Muscle of arm (tissue), 12 donors: ENCODE measurements around the gene PAM. TPM values are rescaled to one million over a fixed set of nuclear protein-coding genes. Genes with fewer than 3 reads are reported as not detected.
"Not testable (repeated sequence)": the region's sequence is repeated elsewhere in the genome, so short reads cannot be mapped to it uniquely, and the experiment has no call there.

Experiments used
- DNase-seq: peaks from one replicate; pipeline ENCODE4 v3.0.0-alpha.2; 2013
- polyA plus RNA-seq, 12 donors: library from polyadenylated mRNA; unstranded; fragments of 120-200 nt; gene quantifications; one replicate each; pipeline ENCODE4 v1.2.1, GENCODE V29; 2013; ENCODE audit not compliant: insufficient read length in 12 of 12

Gene PAM
- polyA plus RNA-seq, 12 donors: 84.0 to 163 (median 131) TPM; not detected in 1

GRCh38 chr5:102775756-102776155 is 20.7 kb downstream of the PAM start:
- not testable (repeated sequence) for DNase-seq

DNA sequence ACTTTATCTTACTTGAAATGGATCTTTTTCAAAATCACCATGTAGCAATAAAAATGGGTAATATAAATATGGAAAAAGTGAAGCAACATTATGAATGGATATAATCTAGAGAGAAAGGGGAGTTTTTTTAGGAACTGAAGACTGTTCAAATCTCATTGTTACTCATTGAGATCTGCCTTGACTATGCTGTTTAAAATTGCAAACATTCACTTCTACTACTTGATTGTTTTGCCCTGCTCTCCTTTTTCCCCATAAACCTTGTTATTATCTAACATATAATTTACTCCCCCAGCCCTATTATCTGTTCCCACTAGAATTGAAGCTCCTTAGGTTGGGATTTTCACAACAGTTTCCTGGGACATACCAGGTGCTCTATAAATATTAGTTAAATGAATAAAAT is 22.0 kb downstream of the PAM start:
- no peak for DNase-seq

DNA sequence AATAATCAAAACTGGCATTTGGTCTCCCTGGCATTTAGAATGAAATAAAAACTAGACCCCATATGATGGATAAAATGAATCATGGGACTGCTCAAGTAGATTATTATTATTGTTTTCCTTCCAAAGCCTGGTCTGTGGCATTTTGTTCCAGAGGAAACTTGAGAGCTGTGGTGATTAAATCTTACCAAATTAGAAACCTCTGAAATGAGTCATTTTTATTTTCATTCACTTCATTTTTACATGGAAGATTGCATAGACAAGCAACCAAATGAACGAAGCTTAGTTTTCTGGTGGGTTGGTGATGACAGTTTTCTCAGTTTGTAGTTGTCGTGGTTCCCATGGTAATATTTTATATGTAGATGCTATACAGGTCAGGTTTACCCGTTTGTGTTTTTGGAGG is 23.4 kb downstream of the PAM start:
- no peak for DNase-seq

GRCh38 chr5:102781359-102781758 is 26.3 kb downstream of the PAM start:
- DNase-seq: no peak

- DNase-seq: no peak
Measured at GRCh38 chr5:102781786-102782185, 26.7 kb downstream of the PAM start.

- no peak for DNase-seq
Measured at GRCh38 chr5:102782217-102782872, 27.2 kb downstream of the PAM start.

DNA sequence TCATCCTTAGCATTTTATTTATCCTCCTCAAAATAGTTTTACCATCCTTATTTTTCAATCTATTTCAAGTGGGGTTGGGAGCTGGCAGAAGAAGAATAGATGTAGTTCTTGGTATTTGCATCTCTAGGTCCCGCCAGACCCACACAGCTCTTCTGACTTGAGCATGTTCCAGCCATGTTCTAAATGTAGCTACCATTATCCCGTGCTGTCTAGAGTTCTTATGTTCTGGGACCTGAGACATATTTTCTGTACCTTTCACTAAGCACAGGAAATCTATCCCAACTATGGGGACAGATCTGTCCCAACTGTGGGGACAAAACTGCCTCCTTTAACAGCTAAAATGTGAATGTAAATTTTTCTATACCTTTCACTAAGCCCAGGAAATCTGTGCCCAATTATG is 32.0 kb downstream of the PAM start:
- DNase-seq: no peak

- DNase-seq: no peak
Measured at GRCh38 chr5:102788788-102789187, 33.7 kb downstream of the PAM start.

GRCh38 chr5:102789469-102789868 is 34.4 kb downstream of the PAM start:
- DNase-seq: no peak

DNA sequence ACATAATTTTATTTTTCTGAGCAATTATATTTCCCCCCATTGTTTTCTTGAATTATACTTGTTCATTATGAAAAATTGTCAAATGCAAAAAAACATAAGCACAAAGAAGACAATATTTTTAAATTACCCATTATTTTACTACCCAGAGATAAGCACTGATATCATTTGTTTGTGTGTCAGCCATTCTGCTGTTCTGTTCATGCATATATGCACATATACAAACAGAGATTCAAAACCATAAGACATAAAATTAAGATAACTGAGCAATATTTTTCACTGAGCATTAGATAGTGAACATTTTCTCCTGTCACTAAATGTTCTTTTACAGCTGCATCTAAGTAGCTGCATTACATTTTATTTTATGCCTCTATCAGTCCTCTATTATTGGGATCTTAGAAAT is 35.6 kb downstream of the PAM start:
- DNase-seq: no peak

DNA sequence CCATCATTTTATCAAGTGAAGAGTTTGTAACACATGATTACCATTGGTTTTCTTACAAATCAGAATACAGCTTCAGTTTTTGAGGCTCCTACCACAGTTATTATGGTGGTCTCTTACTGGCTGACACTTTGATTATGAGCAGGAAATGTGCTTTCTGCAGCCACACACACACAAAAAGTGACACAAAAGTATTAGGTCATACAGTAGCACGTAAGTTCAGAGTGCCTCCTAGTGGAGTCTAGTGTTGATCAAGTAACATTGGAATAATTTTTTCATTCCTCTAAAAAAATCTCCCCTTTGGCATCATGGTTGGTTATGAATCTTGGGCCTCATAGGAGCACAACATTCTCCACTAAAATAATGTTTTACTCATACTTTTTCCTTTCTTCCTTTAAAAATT is 37.6 kb downstream of the PAM start:
- DNase-seq: no peak

DNA sequence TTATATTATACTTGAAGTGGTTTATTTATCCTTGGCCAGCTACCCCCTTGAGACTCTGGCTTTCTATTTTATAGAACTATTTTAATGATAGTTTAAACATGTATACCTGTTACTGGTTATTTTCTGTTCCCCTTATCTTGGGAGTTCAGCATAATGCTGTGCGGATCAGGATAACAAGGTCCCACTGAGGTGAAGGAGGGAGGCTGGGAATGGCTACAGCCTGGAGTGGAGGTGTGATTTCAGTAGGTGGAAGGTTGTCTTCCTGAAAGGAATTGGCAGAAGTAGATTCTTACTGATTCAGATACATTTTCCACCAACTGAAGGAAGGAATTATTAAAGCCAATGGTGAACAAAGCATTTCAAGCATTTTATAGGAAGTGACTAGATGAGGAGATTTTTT is 38.9 kb downstream of the PAM start:
- no peak for DNase-seq

DNA sequence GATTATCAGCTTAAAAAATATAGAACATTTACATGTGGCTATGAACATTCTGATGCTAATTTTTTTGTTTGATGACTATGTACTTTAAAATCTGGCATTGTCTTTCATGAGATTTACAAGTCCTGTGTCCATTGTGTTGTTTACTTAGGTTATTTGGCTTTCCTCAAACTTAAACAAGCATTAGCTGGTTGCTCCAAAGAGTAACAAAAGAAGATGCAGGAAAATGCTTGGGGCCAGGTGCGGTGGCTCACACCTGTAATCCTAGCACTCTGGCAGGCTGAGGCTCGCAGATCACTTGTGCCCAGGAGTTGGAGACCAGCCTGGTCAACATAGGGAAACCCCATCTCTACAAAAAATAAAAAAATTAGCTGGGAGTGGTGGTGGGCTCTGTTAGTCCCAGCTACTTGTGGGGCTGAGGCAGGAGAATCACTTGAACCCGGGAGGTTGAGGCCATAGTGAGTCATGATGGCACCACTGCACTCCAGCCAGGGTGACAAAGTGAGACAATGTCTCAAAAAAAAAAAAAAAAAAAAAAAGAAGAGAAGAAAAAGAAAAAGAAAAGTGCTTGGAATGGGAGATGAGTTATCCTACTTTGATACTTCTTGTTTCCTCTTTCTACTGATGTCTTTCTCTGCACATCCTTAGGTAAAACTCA is 39.7 kb downstream of the PAM start:
- DNase-seq: no peak

GRCh38 chr5:102795526-102795925 is 40.4 kb downstream of the PAM start:
- no peak for DNase-seq

DNA sequence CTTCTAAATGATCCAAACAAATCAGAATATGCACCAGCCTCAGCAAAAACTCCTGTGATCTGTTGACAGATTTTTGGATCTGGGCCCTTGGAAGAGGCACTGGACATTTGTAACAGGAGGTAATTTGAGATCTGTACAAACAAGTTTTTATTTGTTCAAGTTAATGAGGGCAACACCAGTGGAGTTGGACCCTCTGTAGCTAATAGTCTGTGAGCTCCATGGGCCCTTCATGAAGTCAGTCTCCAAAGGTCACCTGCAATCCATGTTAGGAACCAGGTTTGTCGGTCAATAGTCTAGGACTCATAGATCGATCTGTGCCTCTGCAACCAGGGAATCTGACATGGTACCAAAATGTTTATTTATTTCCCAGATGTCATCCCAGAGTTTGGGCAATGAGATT is 40.9 kb downstream of the PAM start:
- no peak for DNase-seq

DNA sequence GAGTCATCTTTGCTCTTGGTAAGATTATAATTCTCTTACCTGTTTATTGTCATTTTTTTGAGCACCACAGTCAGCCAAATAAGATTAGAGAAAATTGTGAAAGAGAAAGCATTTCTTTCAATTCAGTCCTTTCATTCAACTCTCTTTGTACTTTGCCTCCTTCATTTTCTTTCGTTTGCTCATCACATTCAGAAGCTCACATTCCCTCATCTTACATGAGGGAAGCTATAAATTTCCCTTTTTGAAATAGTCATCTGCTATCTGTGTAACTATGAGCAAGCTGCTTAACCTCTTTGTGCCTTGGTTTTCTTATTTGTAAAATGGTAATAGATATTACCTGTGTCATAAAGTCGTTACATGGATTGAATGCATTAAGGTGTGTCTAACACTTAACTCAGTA is 41.4 kb downstream of the PAM start:
- DNase-seq: no peak

DNA sequence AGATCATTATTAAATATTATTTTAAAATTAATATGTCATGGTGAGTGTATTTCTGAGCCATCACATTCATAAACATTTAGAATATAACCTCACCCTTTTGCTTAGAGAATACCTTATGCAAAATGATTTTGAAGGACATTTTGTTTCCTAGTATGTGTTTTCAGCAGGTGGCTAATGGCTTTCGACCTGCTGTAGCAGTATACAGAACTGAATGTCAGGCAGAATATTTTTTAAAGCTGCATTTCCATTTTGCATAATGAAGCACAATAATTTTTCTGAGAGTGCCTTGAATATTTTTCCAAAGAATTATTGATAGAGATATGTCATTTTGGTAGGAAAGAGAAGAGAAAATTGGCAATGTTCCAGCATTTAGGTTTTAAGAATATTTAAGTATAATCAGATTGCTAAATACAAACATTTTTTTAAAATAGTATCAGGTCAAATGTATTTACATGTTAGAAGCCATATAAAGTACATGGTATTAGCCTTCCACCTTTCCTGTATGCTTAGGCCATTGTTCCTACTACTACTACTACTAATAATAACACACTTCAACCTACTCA is 42.3 kb downstream of the PAM start:
- DNase-seq: no peak

DNA sequence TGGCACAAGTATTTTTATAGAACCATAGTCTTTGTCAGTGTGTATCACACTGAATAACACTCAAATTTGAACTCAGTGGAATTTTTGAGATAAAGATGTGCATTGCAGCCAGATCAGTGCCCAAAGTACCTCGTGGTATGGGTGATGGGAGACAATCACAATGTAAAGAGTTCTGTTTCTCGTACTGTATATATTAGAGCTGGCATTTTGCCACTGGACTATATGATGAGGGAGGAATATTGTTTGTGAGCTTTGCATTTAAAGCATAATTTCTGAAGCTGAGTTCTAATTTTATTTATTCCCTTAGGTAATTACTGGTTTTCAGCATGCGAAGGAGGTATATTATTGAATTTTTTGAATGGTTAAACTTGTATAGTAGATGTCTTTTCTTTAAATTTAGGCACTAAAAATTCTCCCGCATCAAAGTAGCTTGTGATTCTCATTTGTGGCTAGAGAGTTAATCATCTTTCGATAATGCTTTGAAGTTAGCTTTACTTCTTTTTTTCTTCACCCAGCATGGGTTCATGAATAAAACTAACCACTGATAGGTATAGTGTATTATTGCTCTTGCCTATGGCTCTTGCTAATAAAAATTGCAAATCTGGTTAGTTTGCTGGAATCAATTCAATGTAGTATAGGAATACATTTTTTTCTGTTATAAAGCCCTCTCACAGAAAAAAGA is 43.1 kb downstream of the PAM start:
- DNase-seq: no peak

DNA sequence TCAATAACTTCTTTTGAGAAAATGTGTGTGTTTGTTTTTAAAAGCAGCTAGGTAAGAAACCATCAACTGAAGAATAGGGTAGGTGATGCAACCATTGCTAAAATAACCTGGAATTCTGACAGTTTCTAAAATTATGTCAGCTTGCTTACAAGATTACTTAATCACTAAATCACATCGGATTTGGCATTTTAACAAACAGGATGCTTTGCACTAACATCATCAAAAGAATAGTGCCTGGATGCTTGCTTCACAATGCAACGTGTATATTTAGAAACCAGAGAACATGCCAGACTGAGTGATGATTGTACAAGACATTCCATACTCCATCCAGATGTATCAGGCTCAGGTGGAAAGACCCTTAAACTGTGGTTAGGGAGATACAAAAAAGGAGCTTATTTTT is 43.9 kb downstream of the PAM start:
- no peak for DNase-seq

DNA sequence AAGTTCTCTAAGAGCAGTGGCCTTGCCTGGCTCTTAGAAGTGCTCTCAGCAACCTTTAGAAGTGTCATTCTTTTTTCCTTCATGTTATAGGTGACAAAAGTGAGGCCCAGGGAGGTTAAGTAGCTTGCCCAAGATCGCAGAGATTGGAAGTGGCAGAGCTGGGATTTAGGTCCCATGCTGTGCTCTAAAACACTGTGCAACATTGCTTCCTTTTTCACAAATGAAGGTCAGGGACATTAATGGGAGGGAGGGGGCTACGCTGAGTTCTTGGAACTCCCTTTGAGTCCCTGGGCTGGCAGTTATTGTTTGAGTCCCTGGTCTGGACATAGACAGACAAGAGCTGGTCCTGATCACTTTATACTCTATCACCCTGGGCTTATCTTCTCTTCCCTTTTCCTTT is 45.3 kb downstream of the PAM start:
- no peak for DNase-seq

DNA sequence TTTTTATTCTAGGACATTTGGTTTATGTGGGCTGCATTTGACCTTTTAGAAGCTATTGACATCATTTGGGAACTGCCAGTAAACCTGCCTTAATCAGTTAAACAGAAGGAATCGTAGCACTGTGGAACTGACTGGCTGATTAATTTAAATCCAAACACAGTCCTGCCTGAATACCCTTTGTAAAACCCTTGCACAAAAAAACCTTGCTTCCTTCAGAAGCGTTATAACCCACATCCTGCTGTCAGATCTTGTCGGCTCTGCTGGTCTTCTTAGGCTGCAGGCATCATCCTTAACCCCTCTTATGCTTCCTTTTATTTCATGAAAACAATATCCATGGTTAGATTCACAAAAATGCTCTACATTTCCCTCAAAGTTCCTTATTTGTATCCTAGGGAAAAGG is 46.3 kb downstream of the PAM start:
- no peak for DNase-seq

- no peak for DNase-seq
Measured at GRCh38 chr5:102802708-102803458, 47.8 kb downstream of the PAM start.
